GM12891 (cell line): ENCODE results near the gene SLC7A11.

Experiments used
- POLR2AphosphoS5 ChIP-seq: IDR thresholded peaks from 2 replicates; pipeline ENCODE4 v1.6.1; 2011; ENCODE audit warnings: low read depth, low read length, control low read depth
- TAF1 ChIP-seq: IDR thresholded peaks from 2 replicates; pipeline ENCODE4 v1.6.1; 2011; ENCODE audit warnings: low read depth, low read length, control low read depth

- no peak for TF ChIP-seq TAF1
- TF ChIP-seq POLR2AphosphoS5: no peak
These were observed 63.6 kb downstream of the SLC7A11 start for GRCh38 chr4:138178566-138178965.
